CD14-positive monocyte (primary cell): ENCODE results near the gene FAM9B. TPM values are rescaled to one million over a fixed set of nuclear protein-coding genes. Genes with fewer than 3 reads are reported as not detected.

Experiments used
- DNase-seq, 3 donors: peaks; one replicate each; pipeline ENCODE4 v3.0.0-alpha.2; 2011 to 2022
- H2AFZ ChIP-seq: 2 replicates; pipeline ENCODE4 v1.6.0; 2012; ENCODE audit warnings: mild to moderate bottlenecking, low read depth, low read length, inconsistent platforms; ENCODE audit not compliant: insufficient read depth, poor library complexity, severe bottlenecking
- H3K27ac ChIP-seq, 2 donors: 1 replicate in 1 of 2; 2 replicates in 1 of 2; pipeline ENCODE4 v1.5.1; 2012 to 2013; ENCODE audit warnings: low read length in 2 of 2, control low read depth in 1 of 2, inconsistent platforms in 1 of 2, low read depth in 1 of 2, mild to moderate bottlenecking in 1 of 2
- H3K27me3 ChIP-seq, 2 donors: one replicate each; pipeline versions ENCODE4 v1.6.0 to v1.6.1; 2011 to 2013; ENCODE audit warnings: low read length in 2 of 2; ENCODE audit not compliant: control insufficient read depth in 2 of 2, insufficient read depth in 2 of 2
- H3K36me3 ChIP-seq, 2 donors: replicated peaks in 1 of 2; 1 replicate in 1 of 2; 2 replicates in 1 of 2; pipeline versions ENCODE4 v1.5.1 to v1.6.1; 2012 to 2013; ENCODE audit warnings: low read length in 2 of 2, control low read depth in 1 of 2, inconsistent platforms in 1 of 2, mild to moderate bottlenecking in 1 of 2; ENCODE audit not compliant: insufficient read depth in 2 of 2, control insufficient read depth in 1 of 2
- H3K4me1 ChIP-seq, 2 donors: 1 replicate in 1 of 2; 2 replicates in 1 of 2; pipeline versions ENCODE4 v1.5.1 to v1.6.1; 2012 to 2013; ENCODE audit warnings: low read length in 2 of 2, control low read depth in 1 of 2, inconsistent platforms in 1 of 2, mild to moderate bottlenecking in 1 of 2, moderate library complexity in 1 of 2; ENCODE audit not compliant: insufficient read depth in 2 of 2, control insufficient read depth in 1 of 2
- H3K4me2 ChIP-seq: replicated peaks from 2 replicates; pipeline ENCODE3; 2012; ENCODE audit warnings: low read length, moderate library complexity, mild to moderate bottlenecking; ENCODE audit not compliant: poor library complexity, severe bottlenecking; ENCODE audit errors: extremely low read depth
- H3K4me3 ChIP-seq, 3 experiments: fragments of 200-600 bp in 1 of 3; sonication (generic) in 1 of 3; replicated peaks in 1 of 3; 1 replicate in 2 of 3; 2 replicates in 1 of 3; pipeline ENCODE4 v1.5.1; 2011 to 2013; ENCODE audit warnings: low read length in 3 of 3, mild to moderate bottlenecking in 3 of 3, control low read depth in 2 of 3, low read depth in 2 of 3, inconsistent platforms in 1 of 3, moderate library complexity in 1 of 3
- H3K79me2 ChIP-seq: 2 replicates; pipeline ENCODE4 v1.6.0; 2012; ENCODE audit warnings: mild to moderate bottlenecking, control low read depth, inconsistent platforms, low read length, moderate library complexity; ENCODE audit not compliant: insufficient read depth
- H3K9ac ChIP-seq: 2 replicates; pipeline ENCODE4 v1.6.0; 2017; ENCODE audit warnings: low read length, mild to moderate bottlenecking; ENCODE audit not compliant: insufficient read depth, poor library complexity, severe bottlenecking
- H3K9me3 ChIP-seq, 2 donors: replicated peaks in 1 of 2; 1 replicate in 1 of 2; 2 replicates in 1 of 2; pipeline versions ENCODE4 v1.5.1 to v1.6.1; 2012 to 2013; ENCODE audit warnings: low read length in 2 of 2, control low read depth in 1 of 2; ENCODE audit not compliant: control insufficient read depth in 1 of 2, insufficient read depth in 1 of 2
- H4K20me1 ChIP-seq: 2 replicates; pipeline ENCODE4 v1.6.0; 2012; ENCODE audit warnings: mild to moderate bottlenecking, low read length, control low read depth, moderate library complexity; ENCODE audit not compliant: insufficient read depth
- H3K27ac Mint-ChIP-seq, 7 donors: one replicate each; pipeline ENCODE4 v1.8.0; 2020; ENCODE audit warnings: mild to moderate bottlenecking in 7 of 7, mixed read lengths in 7 of 7, moderate library complexity in 6 of 7, inconsistent platforms in 2 of 7
- H3K27me3 Mint-ChIP-seq, 3 donors: one replicate each; pipeline ENCODE4 v1.8.0; 2021 to 2022; ENCODE audit warnings: low read depth in 3 of 3, mild to moderate bottlenecking in 3 of 3, mixed read lengths in 3 of 3, moderate library complexity in 3 of 3, inconsistent platforms in 1 of 3
- H3K36me3 Mint-ChIP-seq, 2 donors: one replicate each; pipeline ENCODE4 v1.8.0; 2020; ENCODE audit warnings: mixed read lengths in 2 of 2, inconsistent platforms in 1 of 2, mild to moderate bottlenecking in 1 of 2
- H3K4me1 Mint-ChIP-seq: one replicate; pipeline ENCODE4 v1.8.0; 2020; ENCODE audit warnings: mild to moderate bottlenecking, mixed read lengths
- H3K4me3 Mint-ChIP-seq, 2 donors: one replicate each; pipeline ENCODE4 v1.8.0; 2020; ENCODE audit warnings: mild to moderate bottlenecking in 2 of 2, mixed read lengths in 2 of 2, moderate library complexity in 1 of 2
- H3K9me3 Mint-ChIP-seq, 7 donors: one replicate each; pipeline ENCODE4 v1.8.0; 2020 to 2022; ENCODE audit warnings: mixed read lengths in 7 of 7, mild to moderate bottlenecking in 6 of 7, moderate library complexity in 6 of 7, inconsistent platforms in 2 of 7
- CTCF ChIP-seq: fragments of 200-600 bp; IDR thresholded peaks from one replicate; pipeline ENCODE4 v1.8.0; 2022; ENCODE audit warnings: antibody characterized with exemption, mild to moderate bottlenecking
- WGBS: methylation state at CpG from one replicate; pipeline ENCODE4 v1.1.5; 2013; ENCODE audit warnings: missing lambda C conversion rate; ENCODE audit not compliant: insufficient coverage; 5-methylcytosine and 5-hydroxymethylcytosine counted together
- intact Hi-C, 2 donors: fragments of 100-400 bp; cut with micrococcal nuclease; formaldehyde crosslinking; loops; one replicate each; pipeline versions ENCODE4 v1.15.0 to v1.15.1; 2023
- polyA plus RNA-seq, 3 donors: library from polyadenylated mRNA; depleted of rRNA in 1 of 3; unstranded in 2 of 3; stranded (reverse) in 1 of 3; fragments of 300-500 nt in 2 of 3; fragments of >200 nt in 1 of 3; fragmentation: Illumina TruSeq in 2 of 3; gene quantifications; 1 replicate in 2 of 3; 2 replicates in 1 of 3; pipeline ENCODE4 v1.2.3, GENCODE V29; 2012 to 2021

FAM9B gene
- polyA plus RNA-seq, 3 donors, result 0.73 TPM; not detected in 2

- H3K27ac Mint-ChIP-seq, result peak overlapping the region in 1 of 7 donors; percentile 50
- Histone ChIP-seq H3K4me3 (no peak overlapping the region), H3K9ac (no peak overlapping the region), H3K79me2 (no peaks in the 10 kb centered on the region), H2AFZ (no peak overlapping the region), H3K9me3 (no peaks in the 10 kb centered on the region), H3K4me2 (no peak overlapping the region), H3K27ac (no peak overlapping the region), H3K27me3 (peaks cover 0 to 8% of the 10 kb centered on the region in 2 donors), H4K20me1 (no peaks in the 10 kb centered on the region), H3K36me3 (no peaks in the 10 kb centered on the region), H3K4me1 (no peaks in the 10 kb centered on the region)
- intact Hi-C loops, result no loop called here
- peaks cover 0 to 6% (median 2%) of the 10 kb centered on the region in 7 donors for H3K9me3 Mint-ChIP-seq
- H3K4me3 Mint-ChIP-seq, result no peak overlapping the region
- no peaks in the 10 kb centered on the region for H3K4me1 Mint-ChIP-seq
- no peak for TF ChIP-seq CTCF
- DNase-seq, result no peak
- H3K36me3 Mint-ChIP-seq, result no peaks in the 10 kb centered on the region
- peaks cover 7 to 13% (median 8%) of the 10 kb centered on the region in 3 donors for H3K27me3 Mint-ChIP-seq
Measured at GRCh38 chrX:9064694-9065093, 30.8 kb upstream of the FAM9B start.

- intact Hi-C loops, result no loop called here
- no peaks in the 10 kb centered on the region for H3K9me3 ChIP-seq
- no peaks in the 10 kb centered on the region for H4K20me1 ChIP-seq
- Mint-ChIP-seq H3K4me3 (no peak overlapping the region), H3K27me3 (peaks cover 2 to 17% (median 6%) of the 10 kb centered on the region in 3 donors), H3K9me3 (peaks cover 0 to 6% (median 2%) of the 10 kb centered on the region in 7 donors), H3K4me1 (no peaks in the 10 kb centered on the region), H3K27ac (no peak overlapping the region), H3K36me3 (no peaks in the 10 kb centered on the region)
- H3K27ac ChIP-seq, result no peak overlapping the region
- H3K4me2 ChIP-seq, result no peak overlapping the region
- no peak for DNase-seq
- H3K79me2 ChIP-seq, result no peaks in the 10 kb centered on the region
- H3K9ac ChIP-seq, result no peak overlapping the region
- TF ChIP-seq CTCF, result no peak
- no peaks in the 10 kb centered on the region for H3K36me3 ChIP-seq
- H3K27me3 ChIP-seq, result peaks cover 0 to 5% of the 10 kb centered on the region in 2 donors
- WGBS, result no CpG with 5 or more reads among the region's 3 CpGs
- H3K4me3 ChIP-seq, result no peak overlapping the region
- H2AFZ ChIP-seq, result no peak overlapping the region
- no peaks in the 10 kb centered on the region for H3K4me1 ChIP-seq
Measured at GRCh38 chrX:9062641-9063040, 28.7 kb upstream of the FAM9B start.
